Measurements from ENCODE around the gene IQCM.

DNA sequence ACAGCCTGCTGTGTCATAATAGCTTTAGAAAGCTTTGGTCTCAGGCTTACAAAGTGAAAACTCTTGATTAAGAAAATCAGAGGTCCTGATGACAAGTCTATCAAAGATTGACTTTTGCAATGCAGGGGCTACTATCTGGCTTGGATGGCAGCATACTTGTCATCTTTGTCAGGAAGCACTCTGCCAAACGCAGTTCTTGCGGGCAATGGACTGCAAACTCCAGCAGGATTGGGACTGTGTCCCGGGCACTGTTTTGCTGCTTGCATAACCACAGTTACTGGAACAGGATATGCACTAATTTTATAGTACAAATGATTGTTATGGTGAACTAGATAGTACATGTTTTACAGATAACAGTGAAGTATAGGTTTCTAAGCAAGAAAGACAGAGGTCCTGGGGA is 185.6 kb downstream of the IQCM start:
- TF ChIP-seq, protein P1, sequence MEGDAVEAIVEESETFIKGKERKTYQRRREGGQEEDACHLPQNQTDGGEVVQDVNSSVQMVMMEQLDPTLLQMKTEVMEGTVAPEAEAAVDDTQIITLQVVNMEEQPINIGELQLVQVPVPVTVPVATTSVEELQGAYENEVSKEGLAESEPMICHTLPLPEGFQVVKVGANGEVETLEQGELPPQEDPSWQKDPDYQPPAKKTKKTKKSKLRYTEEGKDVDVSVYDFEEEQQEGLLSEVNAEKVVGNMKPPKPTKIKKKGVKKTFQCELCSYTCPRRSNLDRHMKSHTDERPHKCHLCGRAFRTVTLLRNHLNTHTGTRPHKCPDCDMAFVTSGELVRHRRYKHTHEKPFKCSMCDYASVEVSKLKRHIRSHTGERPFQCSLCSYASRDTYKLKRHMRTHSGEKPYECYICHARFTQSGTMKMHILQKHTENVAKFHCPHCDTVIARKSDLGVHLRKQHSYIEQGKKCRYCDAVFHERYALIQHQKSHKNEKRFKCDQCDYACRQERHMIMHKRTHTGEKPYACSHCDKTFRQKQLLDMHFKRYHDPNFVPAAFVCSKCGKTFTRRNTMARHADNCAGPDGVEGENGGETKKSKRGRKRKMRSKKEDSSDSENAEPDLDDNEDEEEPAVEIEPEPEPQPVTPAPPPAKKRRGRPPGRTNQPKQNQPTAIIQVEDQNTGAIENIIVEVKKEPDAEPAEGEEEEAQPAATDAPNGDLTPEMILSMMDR (conservative IDR thresholded peaks at IDR 0.05; ENCODE audit: low read depth, low read length): no peak
- no peak for TF ChIP-seq EZH2 (IDR thresholded peaks at IDR 0.05; ENCODE audit: low read length, unreplicated experiment)

Data from PC-3 (cell line).